Activated T-helper 17 cell treated with anti-CD3 and anti-CD28 coated beads, Interleukin-2, amount 50 U/mL, for 72 hours (primary cell): ENCODE data around the gene CRYGD. TPM values are rescaled to one million over a fixed set of nuclear protein-coding genes. Genes with fewer than 3 reads are reported as not detected.
"Not testable (repeated sequence)": the region's sequence is repeated elsewhere in the genome, so short reads cannot be mapped to it uniquely, and the experiment has no call there.

Source experiments
- ATAC-seq: fragments of 150-1000 bp; cut with Tn5 transposase; replicated peaks from 2 replicates; pipeline ENCODE4 v1.10.0; 2021; ENCODE audit warnings: mild to moderate bottlenecking, moderate library complexity
- H3K27ac Mint-ChIP-seq: one replicate; pipeline ENCODE4 v1.8.0; 2022; ENCODE audit warnings: mixed read lengths
- H3K27me3 Mint-ChIP-seq: one replicate; pipeline ENCODE4 v1.8.0; 2022; ENCODE audit warnings: mixed read lengths
- H3K36me3 Mint-ChIP-seq: one replicate; pipeline ENCODE4 v1.8.0; 2022; ENCODE audit warnings: low read depth, mild to moderate bottlenecking, mixed read lengths
- H3K4me1 Mint-ChIP-seq: one replicate; pipeline ENCODE4 v1.8.0; 2022; ENCODE audit warnings: mixed read lengths
- H3K4me3 Mint-ChIP-seq: one replicate; pipeline ENCODE4 v1.8.0; 2022; ENCODE audit warnings: mild to moderate bottlenecking, mixed read lengths
- H3K9me3 Mint-ChIP-seq: one replicate; pipeline ENCODE4 v1.8.0; 2022; ENCODE audit warnings: mixed read lengths
- total RNA-seq, 2 donors: library from RNA; stranded (reverse); gene quantifications; one replicate each; pipeline ENCODE4 v1.2.3, GENCODE V29; 2022

The CRYGD gene
- total RNA-seq = not detected

GRCh38 chr2:208124013-208124715, at the start of gene CRYGD:
Gene CRYGD (minus strand): TSS chr2:208124524. CDS start chr2:208124473, 51 bp downstream.
- not testable (repeated sequence) for ATAC-seq, H3K27ac Mint-ChIP-seq, H3K4me3 Mint-ChIP-seq

GRCh38 chr2:208172125-208172524, 47.8 kb upstream of the CRYGD start:
- no peaks in the 10 kb centered on the region for H3K36me3 Mint-ChIP-seq
- ATAC-seq = no peak
- no peaks in the 10 kb centered on the region for H3K4me1 Mint-ChIP-seq
- no peak overlapping the region for H3K4me3 Mint-ChIP-seq
- peaks cover 26% of the 10 kb centered on the region for H3K27me3 Mint-ChIP-seq
- no peaks in the 10 kb centered on the region for H3K9me3 Mint-ChIP-seq
- no peak overlapping the region for H3K27ac Mint-ChIP-seq

More at GRCh38 chr2:208124013-208124715, at the start of gene CRYGD:
- not testable (repeated sequence) for H3K9me3 Mint-ChIP-seq, H3K4me1 Mint-ChIP-seq, H3K36me3 Mint-ChIP-seq
- peaks cover 26% of the 10 kb centered on the region for H3K27me3 Mint-ChIP-seq

- Mint-ChIP-seq H3K27me3 (peaks cover 20% of the 10 kb centered on the region), H3K4me1 (no peaks in the 10 kb centered on the region), H3K4me3 (no peak overlapping the region), H3K36me3 (no peaks in the 10 kb centered on the region), H3K9me3 (no peaks in the 10 kb centered on the region), H3K27ac (no peak overlapping the region)
- no peak for ATAC-seq
These were observed 40.8 kb upstream of the CRYGD start for GRCh38 chr2:208164951-208165755.

- Mint-ChIP-seq H3K27ac (no peak within 1 kb of the TSS), H3K27me3 (peaks cover 13% of the 10 kb centered on the region), H3K36me3 (no peaks in the 10 kb centered on the region), H3K4me1 (no peaks in the 10 kb centered on the region), H3K4me3 (no peak within 1 kb of the TSS), H3K9me3 (no peaks in the 10 kb centered on the region)
- no peak for ATAC-seq
These were observed 39.2 kb upstream of the CRYGD start, which contains the start of gene CRYGA for GRCh38 chr2:208163489-208163888. Gene CRYGA (minus strand): TSS chr2:208163589. CDS start chr2:208163556, 33 bp downstream.

- no peaks in the 10 kb centered on the region for H3K4me1 Mint-ChIP-seq
- H3K27ac Mint-ChIP-seq = no peak overlapping the region
- no peaks in the 10 kb centered on the region for H3K36me3 Mint-ChIP-seq
- no peak for ATAC-seq
- no peak overlapping the region for H3K4me3 Mint-ChIP-seq
- peaks cover 4% of the 10 kb centered on the region for H3K27me3 Mint-ChIP-seq
- H3K9me3 Mint-ChIP-seq = no peaks in the 10 kb centered on the region
These were observed 32.1 kb upstream of the CRYGD start for GRCh38 chr2:208156439-208156838.

- no peak for ATAC-seq
- Mint-ChIP-seq H3K4me1 (no peaks in the 10 kb centered on the region), H3K27me3 (no peaks in the 10 kb centered on the region), H3K27ac (no peak overlapping the region), H3K36me3 (no peaks in the 10 kb centered on the region), H3K9me3 (peaks cover 4% of the 10 kb centered on the region), H3K4me3 (no peak overlapping the region)
These were observed 28.8 kb upstream of the CRYGD start for GRCh38 chr2:208153156-208153555.

GRCh38 chr2:208150956-208151355, 26.6 kb upstream of the CRYGD start:
- Mint-ChIP-seq H3K4me1 (no peaks in the 10 kb centered on the region), H3K27ac (no peak overlapping the region), H3K9me3 (peaks cover 4% of the 10 kb centered on the region), H3K36me3 (no peaks in the 10 kb centered on the region), H3K27me3 (peaks cover 4% of the 10 kb centered on the region), H3K4me3 (no peak overlapping the region)
- no peak for ATAC-seq

- Mint-ChIP-seq H3K27me3 (peaks cover 4% of the 10 kb centered on the region), H3K36me3 (no peaks in the 10 kb centered on the region), H3K9me3 (peaks cover 4% of the 10 kb centered on the region), H3K4me1 (no peaks in the 10 kb centered on the region), H3K27ac (no peak overlapping the region), H3K4me3 (no peak overlapping the region)
- no peak for ATAC-seq
These were observed 25.8 kb upstream of the CRYGD start for GRCh38 chr2:208150094-208150493.

- no peak overlapping the region for H3K4me3 Mint-ChIP-seq
- no peak for ATAC-seq
- no peak overlapping the region for H3K27ac Mint-ChIP-seq
- H3K4me1 Mint-ChIP-seq = no peaks in the 10 kb centered on the region
- no peaks in the 10 kb centered on the region for H3K36me3 Mint-ChIP-seq
- H3K9me3 Mint-ChIP-seq = peaks cover 4% of the 10 kb centered on the region
- peaks cover 4% of the 10 kb centered on the region for H3K27me3 Mint-ChIP-seq
These were observed 24.5 kb upstream of the CRYGD start for GRCh38 chr2:208148803-208149202.

GRCh38 chr2:208147759-208148158, 23.4 kb upstream of the CRYGD start:
- Mint-ChIP-seq H3K36me3 (no peaks in the 10 kb centered on the region), H3K4me1 (no peaks in the 10 kb centered on the region), H3K27me3 (peaks cover 4% of the 10 kb centered on the region), H3K27ac (no peak overlapping the region), H3K4me3 (no peak overlapping the region), H3K9me3 (peaks cover 4% of the 10 kb centered on the region)
- no peak for ATAC-seq

GRCh38 chr2:208147008-208147407, 22.7 kb upstream of the CRYGD start:
- H3K27ac Mint-ChIP-seq = no peak overlapping the region
- peaks cover 4% of the 10 kb centered on the region for H3K27me3 Mint-ChIP-seq
- H3K36me3 Mint-ChIP-seq = no peaks in the 10 kb centered on the region
- H3K4me3 Mint-ChIP-seq = no peak overlapping the region
- no peak for ATAC-seq
- H3K4me1 Mint-ChIP-seq = no peaks in the 10 kb centered on the region
- H3K9me3 Mint-ChIP-seq = peaks cover 4% of the 10 kb centered on the region

GRCh38 chr2:208146006-208146405, 21.7 kb upstream of the CRYGD start, which contains the start of gene CRYGB:
Gene CRYGB (minus strand): TSS chr2:208146158. CDS start chr2:208146120, 38 bp downstream.
- H3K4me3 Mint-ChIP-seq = no peak within 1 kb of the TSS

GRCh38 chr2:208142925-208143799, 18.8 kb upstream of the CRYGD start:
- H3K9me3 Mint-ChIP-seq = no peaks in the 10 kb centered on the region
- no peaks in the 10 kb centered on the region for H3K4me1 Mint-ChIP-seq
- H3K27ac Mint-ChIP-seq = no peak overlapping the region
- H3K36me3 Mint-ChIP-seq = no peaks in the 10 kb centered on the region
- no peak for ATAC-seq
- peaks cover 4% of the 10 kb centered on the region for H3K27me3 Mint-ChIP-seq
- H3K4me3 Mint-ChIP-seq = no peak overlapping the region

More at GRCh38 chr2:208146006-208146405, 21.7 kb upstream of the CRYGD start, which contains the start of gene CRYGB:
- ATAC-seq = no peak
- Mint-ChIP-seq H3K36me3 (no peaks in the 10 kb centered on the region), H3K9me3 (peaks cover 4% of the 10 kb centered on the region), H3K4me1 (no peaks in the 10 kb centered on the region), H3K27ac (no peak within 1 kb of the TSS), H3K27me3 (peaks cover 4% of the 10 kb centered on the region)

- ATAC-seq = no peak
- peaks cover 4% of the 10 kb centered on the region for H3K27me3 Mint-ChIP-seq
- no peak overlapping the region for H3K4me3 Mint-ChIP-seq
- no peaks in the 10 kb centered on the region for H3K36me3 Mint-ChIP-seq
- no peaks in the 10 kb centered on the region for H3K4me1 Mint-ChIP-seq
- no peak overlapping the region for H3K27ac Mint-ChIP-seq
- peaks cover 3% of the 10 kb centered on the region for H3K9me3 Mint-ChIP-seq
These were observed 18.1 kb upstream of the CRYGD start for GRCh38 chr2:208142240-208142924.
